HFF-Myc (cell line): ENCODE results near the gene HYAL2.
A peak's percentile ranks its signal among the peaks of the same experiment; 100 is the strongest.

Source experiments
- DNase-seq: peaks from one replicate; pipeline ENCODE4 v3.0.0-alpha.2; 2011; ENCODE audit warnings: low read depth; ENCODE audit errors: extremely low read depth
- H3K4me3 ChIP-seq: replicated peaks from 2 replicates; pipeline ENCODE4 v1.5.1; 2011; ENCODE audit warnings: low read depth, mild to moderate bottlenecking, control low read depth, low read length
- TF ChIP-seq, protein P1 (sequence below): IDR thresholded peaks from 2 replicates; pipeline ENCODE4 v1.5.1; 2012; ENCODE audit warnings: mild to moderate bottlenecking, low read depth, low read length, control low read depth; ENCODE audit errors: missing control alignments

HYAL2 gene

DNA sequence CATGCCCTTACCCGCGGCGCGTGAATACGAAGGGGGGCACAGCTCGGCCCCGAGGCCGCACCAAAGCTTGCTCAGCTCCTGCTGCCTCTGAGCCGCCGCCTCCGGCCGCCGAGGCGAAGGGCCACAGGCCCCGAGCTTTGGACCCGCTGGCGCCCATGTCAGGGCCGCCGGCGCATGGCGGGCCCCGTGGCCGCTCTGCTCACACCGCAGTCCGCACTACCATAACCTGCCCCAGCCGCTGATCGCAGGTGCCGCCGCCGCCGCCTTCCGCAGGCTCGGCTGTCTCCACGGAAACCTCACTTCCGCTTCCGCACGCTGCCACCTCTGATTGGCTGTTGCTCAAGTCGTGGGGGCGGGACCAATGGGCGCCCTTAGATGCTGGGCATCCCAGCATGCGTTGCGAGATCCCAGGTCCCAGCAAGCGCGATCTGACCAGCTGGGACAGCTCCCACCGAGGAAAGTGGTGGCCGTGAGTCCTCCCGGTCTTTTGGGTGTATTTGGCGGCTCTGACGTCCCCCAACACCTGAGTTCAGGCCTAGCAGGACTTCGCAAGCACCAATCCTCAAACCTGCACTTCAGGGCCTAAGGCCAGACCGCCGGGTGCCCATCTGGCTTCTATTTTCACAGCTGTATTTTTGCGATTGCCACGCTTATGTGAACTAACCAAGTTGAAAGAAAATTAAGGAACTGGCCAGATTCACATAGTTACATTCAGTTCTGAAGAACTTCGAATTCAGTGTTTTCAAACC, 5.6 kb upstream of the HYAL2 start, which contains the start of gene TUSC2:
Gene TUSC2 (minus strand): TSS at position 281 of the 749 bp plus-strand sequence. CDS start 124 bp downstream, at position 157.
- TF ChIP-seq, protein P1, sequence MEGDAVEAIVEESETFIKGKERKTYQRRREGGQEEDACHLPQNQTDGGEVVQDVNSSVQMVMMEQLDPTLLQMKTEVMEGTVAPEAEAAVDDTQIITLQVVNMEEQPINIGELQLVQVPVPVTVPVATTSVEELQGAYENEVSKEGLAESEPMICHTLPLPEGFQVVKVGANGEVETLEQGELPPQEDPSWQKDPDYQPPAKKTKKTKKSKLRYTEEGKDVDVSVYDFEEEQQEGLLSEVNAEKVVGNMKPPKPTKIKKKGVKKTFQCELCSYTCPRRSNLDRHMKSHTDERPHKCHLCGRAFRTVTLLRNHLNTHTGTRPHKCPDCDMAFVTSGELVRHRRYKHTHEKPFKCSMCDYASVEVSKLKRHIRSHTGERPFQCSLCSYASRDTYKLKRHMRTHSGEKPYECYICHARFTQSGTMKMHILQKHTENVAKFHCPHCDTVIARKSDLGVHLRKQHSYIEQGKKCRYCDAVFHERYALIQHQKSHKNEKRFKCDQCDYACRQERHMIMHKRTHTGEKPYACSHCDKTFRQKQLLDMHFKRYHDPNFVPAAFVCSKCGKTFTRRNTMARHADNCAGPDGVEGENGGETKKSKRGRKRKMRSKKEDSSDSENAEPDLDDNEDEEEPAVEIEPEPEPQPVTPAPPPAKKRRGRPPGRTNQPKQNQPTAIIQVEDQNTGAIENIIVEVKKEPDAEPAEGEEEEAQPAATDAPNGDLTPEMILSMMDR, result no peak
- DNase-seq, result no peak
- H3K4me3 ChIP-seq, result peak within 1 kb of the TSS; percentile 94

DNA sequence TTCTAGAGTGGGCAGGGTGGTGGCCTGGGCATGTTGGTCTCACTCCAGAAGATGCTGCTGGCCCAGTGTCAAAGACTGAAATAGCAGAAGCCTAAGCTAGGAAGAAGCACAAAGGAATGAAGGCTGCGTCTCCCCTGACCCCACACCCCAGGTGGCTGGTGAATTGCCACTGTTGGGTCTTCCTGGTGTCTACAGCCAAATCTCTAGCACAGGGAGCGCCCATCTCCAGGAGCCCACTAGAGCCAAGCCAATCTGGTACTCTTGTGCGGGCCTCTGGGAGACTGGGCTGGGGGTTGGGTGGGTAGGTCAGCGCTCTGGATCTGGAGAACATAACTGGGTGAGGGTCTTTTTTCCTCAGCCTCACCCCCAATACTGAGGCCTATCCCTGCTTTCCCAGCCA, 4.6 kb upstream of the HYAL2 start:
- no peak for DNase-seq
- H3K4me3 ChIP-seq, result peak overlapping the region; percentile 94
- TF ChIP-seq, protein P1, result no peak

DNA sequence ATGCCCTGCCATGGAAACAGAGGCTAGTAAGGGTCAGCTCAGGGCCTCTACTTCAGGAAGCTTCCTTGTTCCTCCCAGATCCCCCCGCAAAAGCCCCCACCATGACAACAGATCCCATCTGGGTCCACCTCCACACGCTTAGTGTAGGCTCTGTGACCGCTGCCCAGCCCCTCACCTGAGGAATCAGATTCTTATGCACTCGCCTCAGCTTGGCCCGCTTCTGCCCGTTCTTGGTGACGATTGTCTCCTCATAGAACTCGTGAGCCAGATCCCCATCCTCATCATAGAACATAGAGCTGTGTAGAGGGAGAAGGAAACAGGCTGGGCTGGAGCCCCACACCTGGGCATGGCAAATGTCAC, 3.6 kb upstream of the HYAL2 start:
- no peak for DNase-seq
- no peak overlapping the region for H3K4me3 ChIP-seq
- TF ChIP-seq, protein P1, result no peak

DNA sequence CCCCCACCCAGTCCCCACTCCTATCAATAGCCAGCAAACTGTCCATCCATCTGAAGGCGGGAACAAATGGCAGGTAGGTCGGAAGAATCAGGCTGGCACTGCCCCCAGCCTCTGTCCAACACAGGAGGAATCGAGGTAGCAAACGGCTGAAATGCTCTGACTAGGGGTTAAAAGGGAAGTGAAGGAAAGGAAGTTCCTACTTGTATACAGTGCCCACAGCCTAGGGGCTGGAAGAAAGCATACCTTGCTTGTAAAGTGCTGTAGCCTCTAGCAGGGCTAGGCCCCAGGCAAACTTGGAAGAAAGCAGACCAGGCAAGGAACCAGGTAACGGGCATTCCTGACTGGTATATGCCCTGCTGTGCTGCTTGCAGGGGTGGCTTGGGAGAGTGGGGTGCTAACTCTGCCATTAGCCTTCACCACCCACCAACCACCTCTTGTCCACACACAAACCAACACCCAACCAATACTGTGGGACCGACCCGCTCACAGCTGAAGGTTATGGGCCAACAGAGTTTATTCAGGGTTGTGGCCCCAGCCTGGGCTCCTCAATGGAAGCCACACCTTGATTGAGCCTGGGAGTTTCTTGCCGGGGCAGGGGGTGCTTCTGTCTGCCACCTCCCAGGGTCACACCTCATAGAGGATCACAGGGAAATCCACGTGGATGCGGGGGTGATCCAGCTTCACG, 3.1 kb upstream of the HYAL2 start:
- TF ChIP-seq, protein P1, result no peak
- H3K4me3 ChIP-seq, result no peak overlapping the region
- no peak for DNase-seq

DNA sequence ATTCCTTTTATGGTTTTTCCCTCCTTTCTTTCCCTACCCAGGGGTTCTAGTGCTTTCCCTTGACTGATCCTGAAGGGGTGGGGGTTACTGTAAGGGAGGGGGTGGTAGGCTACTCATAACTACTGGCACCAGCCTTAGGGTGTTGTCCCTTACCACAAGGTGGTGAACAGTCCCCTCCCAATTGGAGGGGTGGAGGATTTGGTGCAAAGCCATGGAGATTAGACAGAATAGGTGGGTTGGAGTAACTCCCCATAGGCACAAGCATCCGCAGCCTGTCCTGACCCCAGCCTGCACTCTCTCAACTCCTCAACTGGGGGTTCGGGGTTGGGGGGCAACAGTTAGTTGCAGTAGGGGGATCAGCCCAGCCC, 2.6 kb upstream of the HYAL2 start:
- no peak for DNase-seq
- TF ChIP-seq, protein P1, result no peak
- H3K4me3 ChIP-seq, result no peak overlapping the region

DNA sequence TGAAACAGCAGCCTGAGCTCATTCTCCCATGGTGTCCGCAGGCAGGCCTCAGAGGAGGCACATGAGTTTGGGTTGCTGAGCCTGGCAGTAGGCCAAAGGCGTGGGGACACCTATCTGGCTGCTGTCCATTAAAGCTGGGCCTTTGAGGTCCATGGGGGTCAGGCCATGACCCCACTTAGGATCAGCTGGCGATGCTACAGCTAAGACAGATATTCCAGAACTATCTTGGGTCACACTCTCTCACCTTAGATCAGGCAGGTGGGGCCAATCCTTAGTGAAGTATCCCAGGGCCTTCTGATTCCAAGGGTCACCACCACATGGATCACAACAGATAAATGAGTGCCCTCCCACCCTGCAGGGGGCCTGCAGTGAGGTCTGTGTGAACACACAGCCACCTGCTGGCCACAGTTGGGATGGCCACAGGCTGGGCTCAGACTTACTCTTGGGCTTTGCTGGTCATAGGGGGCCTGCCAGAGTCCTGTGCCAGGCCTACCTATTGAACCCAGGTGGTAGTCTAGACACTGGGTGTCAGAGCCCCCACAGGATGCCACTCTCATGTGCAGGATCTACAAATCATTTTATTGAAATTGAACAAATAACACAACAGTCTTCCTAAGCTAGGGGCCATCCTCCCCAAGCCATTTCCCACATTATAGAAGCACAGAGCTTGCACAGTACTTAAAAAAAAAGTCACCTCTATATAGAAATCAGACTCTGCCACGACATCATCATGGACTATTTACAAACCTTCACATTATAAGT, 2.0 kb upstream of the HYAL2 start:
- TF ChIP-seq, protein P1, result peak; percentile 89
- no peak overlapping the region for H3K4me3 ChIP-seq
- DNase-seq, result no peak
